HG03565 (cell line): Measurements from ENCODE around the gene TMEM53.
A peak's percentile ranks its signal among the peaks of the same experiment; 100 is the strongest.

ENCODE experiments used
- ATAC-seq: cut with Tn5 transposase; IDR thresholded peaks from one replicate; pipeline ENCODE4 v1.9.1; 2021; ENCODE audit warnings: mild to moderate bottlenecking, moderate library complexity; ENCODE audit not compliant: unreplicated experiment

Gene TMEM53

GRCh38 chr1:44674113-44675000 is at the start of gene TMEM53, which contains the start of gene ARMH1:
TMEM53 (minus strand) TSS chr1:44674481; CDS start chr1:44674391, 90 bp downstream.
ARMH1 (plus strand) TSS chr1:44674714; CDS start chr1:44689698, 14,984 bp downstream.
- peak; percentile 77 for ATAC-seq

- ATAC-seq = no peak
These were observed 49.4 kb upstream of the TMEM53 start for GRCh38 chr1:44723496-44724295.

GRCh38 chr1:44723064-44723463 is 48.8 kb upstream of the TMEM53 start:
- no peak for ATAC-seq

GRCh38 chr1:44721485-44722361 is 47.4 kb upstream of the TMEM53 start:
- peak; percentile 50 for ATAC-seq

- ATAC-seq = no peak
These were observed 46.0 kb upstream of the TMEM53 start for GRCh38 chr1:44720281-44720680.

GRCh38 chr1:44719318-44719717 is 45.0 kb upstream of the TMEM53 start:
- ATAC-seq = no peak

- ATAC-seq = no peak
These were observed 43.8 kb upstream of the TMEM53 start for GRCh38 chr1:44718091-44718490.

- no peak for ATAC-seq
These were observed 43.4 kb upstream of the TMEM53 start for GRCh38 chr1:44717653-44718052.

- ATAC-seq = no peak
These were observed 42.9 kb upstream of the TMEM53 start for GRCh38 chr1:44717156-44717555.

GRCh38 chr1:44714944-44715571 is 40.8 kb upstream of the TMEM53 start:
- no peak for ATAC-seq

GRCh38 chr1:44714532-44714931 is 40.3 kb upstream of the TMEM53 start:
- no peak for ATAC-seq

- ATAC-seq = no peak
These were observed 39.1 kb upstream of the TMEM53 start for GRCh38 chr1:44713321-44713781.

GRCh38 chr1:44707959-44708831 is 33.9 kb upstream of the TMEM53 start:
- ATAC-seq = no peak

- no peak for ATAC-seq
These were observed 33.0 kb upstream of the TMEM53 start for GRCh38 chr1:44707112-44707881.

GRCh38 chr1:44705938-44706337 is 31.7 kb upstream of the TMEM53 start:
- no peak for ATAC-seq

- no peak for ATAC-seq
These were observed 31.2 kb upstream of the TMEM53 start for GRCh38 chr1:44705470-44705869.

- no peak for ATAC-seq
These were observed 26.9 kb upstream of the TMEM53 start for GRCh38 chr1:44701141-44701573.

- ATAC-seq = no peak
These were observed 26.3 kb upstream of the TMEM53 start for GRCh38 chr1:44700573-44700972.
